ENCODE measurements around the gene SGF29.

GRCh38 chr16:28597692-28598261 lies 44.1 kb downstream of the SGF29 start:
- TF ChIP-seq CTCF (IDR thresholded peaks at IDR 0.05; ENCODE audit: low read depth, low read length), result no peak
- no peak for TF ChIP-seq MAX (IDR thresholded peaks at IDR 0.05; ENCODE audit: low read depth, low read length)
- no peak for TF ChIP-seq POLR2A (IDR thresholded peaks at IDR 0.05; ENCODE audit: extremely low read depth, insufficient read length)

Measured in NB4 (cell line).